ENCODE measurements around the gene MAP3K6.

The MAP3K6 gene

DNA sequence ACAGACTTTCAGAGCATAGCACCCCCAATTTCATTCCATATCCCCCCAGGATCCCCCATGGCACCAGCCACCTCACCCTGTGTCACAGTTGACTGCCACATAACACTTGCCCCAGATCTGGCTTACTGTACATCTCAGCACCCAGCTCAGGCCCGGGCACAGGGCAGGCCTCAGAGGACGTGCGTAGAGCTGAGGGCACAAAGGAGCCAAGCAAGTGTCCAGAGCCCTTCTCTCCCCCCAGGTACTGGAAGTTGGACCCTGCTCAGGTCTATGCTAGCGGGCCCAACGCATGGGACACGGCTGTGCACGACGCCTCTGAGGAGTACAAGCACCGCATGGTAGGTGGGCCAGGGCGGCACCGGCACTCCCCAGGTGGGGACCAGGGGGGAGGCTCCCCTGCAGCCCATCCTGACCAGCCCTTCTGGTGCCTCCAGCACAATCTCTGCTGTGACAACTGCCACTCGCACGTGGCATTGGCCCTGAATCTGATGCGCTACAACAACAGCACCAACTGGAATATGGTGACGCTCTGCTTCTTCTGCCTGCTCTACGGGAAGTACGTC lies 33.0 kb downstream of the MAP3K6 start:
- no peak for DNase-seq

DNA sequence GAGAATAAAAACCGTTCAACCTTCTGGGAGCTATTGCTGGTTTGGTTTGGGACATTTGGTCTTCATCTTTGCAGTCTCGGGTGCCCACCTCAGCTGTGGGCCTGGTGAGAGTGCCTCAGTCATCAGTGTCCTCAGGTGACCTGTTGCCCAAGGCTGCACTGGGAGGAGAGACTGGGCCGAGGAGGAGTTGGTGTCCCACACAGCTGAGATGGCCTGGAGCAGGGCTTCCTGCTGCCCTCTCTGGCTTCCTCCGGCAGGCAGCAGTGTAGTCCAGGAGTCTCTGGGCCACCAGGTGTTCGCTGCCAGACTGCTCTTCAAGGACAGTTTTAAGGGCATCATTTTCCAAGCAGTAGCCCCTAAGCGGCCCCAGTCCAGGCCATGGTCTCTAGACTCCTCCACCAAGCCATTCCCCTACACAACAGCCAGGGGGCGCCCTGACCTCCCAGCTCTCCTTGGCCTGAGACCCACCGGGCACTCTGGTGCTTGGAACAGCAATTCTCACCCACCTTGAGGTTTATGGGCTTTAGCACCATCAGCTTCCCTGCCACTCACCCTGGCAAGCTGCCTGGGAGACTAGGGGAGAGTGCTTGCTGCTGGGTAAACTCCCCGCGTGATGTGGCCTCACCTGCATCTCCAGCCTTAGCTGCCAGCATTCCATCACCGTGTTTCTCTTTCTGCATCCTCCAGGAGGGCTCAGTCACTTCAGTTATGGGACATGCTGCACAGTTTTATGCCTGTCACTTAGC lies 34.1 kb downstream of the MAP3K6 start:
- no peak for DNase-seq

DNA sequence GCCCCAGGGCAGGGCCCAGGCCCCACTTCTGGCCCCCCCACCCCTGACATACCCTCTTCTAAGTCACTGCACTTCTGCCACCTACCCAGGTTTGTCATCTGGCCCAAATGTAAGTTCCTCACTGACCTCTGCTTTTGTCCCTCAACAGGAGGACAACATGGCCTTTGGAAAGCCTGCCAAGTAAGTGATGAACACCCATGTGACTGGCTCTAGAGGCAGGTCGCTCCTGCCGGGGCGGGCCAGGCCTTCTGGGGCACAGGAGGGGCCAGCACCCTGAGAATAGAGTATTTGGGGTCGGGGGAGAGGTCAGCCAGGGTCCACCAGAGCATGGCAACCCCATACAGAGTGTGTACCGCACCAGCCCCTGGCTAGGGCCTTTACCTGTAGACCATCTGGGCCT lies 34.8 kb downstream of the MAP3K6 start:
- no peak for DNase-seq

GRCh38 chr1:27331426-27331825 lies 35.3 kb downstream of the MAP3K6 start:
- DNase-seq, result no peak

- no peak for DNase-seq
Measured at GRCh38 chr1:27330786-27331185, 36.0 kb downstream of the MAP3K6 start.

GRCh38 chr1:27327964-27328363 lies 38.8 kb downstream of the MAP3K6 start:
- no peak for DNase-seq

DNA sequence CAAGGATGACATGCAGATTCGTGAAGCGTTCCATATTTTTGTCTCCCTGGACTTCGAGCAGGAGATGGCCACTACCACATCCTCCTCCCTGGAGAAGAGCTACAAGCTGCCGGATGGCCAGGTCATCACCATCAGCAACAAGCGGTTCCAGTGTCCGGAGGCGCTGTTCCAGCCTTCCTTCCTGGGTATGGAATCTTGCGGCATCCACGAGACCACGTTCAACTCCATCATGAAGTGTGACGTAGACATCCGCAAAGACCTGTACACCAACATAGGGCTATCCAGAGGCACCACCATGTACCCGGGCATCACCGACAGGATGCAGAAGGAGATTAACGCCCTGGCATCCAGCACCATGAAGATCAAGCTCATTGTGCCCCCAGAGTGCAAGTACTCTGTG lies 41.5 kb downstream of the MAP3K6 start:
- DNase-seq, result no peak

DNA sequence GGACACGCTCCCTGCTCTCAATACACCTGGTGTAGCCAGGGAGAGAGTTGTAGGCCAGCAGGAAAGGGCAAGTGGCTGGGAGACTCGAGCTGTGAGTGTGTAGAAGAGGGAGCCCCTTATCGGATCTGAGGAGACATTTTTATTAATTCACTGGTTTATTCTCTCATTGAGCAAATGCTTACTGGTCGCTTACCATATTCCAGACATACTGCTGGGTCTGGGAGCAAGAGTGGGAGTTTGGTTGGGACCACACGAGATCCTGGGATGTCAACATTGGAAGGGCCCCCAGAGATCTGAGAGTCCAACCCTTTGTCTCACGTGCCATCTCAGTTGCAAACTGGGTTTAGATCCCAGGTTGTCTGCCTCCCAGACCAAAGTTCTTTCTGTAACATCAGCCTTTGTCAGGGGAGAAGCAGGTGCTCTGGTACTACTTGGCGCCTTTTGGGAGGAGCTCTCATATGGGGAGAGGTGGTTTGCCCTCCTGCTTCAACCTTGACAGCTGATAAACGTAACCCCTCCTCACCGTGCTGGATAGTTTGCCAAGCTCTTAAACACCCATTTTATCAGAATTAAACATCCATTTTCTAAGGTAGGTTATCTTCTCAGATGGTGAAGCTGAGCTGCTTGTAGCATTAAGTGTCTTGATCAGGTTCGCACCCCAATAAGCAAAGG lies 44.1 kb downstream of the MAP3K6 start:
- no peak for DNase-seq

- peak; percentile 98 for DNase-seq
Measured at GRCh38 chr1:27321813-27322568, 44.8 kb downstream of the MAP3K6 start, which contains the start of gene TMEM222. TSS of gene TMEM222 (plus strand) at chr1:27322163. CDS start at chr1:27322198, 35 bp downstream.

GRCh38 chr1:27318596-27318995 lies 48.2 kb downstream of the MAP3K6 start:
- DNase-seq, result peak; percentile 86

DNA sequence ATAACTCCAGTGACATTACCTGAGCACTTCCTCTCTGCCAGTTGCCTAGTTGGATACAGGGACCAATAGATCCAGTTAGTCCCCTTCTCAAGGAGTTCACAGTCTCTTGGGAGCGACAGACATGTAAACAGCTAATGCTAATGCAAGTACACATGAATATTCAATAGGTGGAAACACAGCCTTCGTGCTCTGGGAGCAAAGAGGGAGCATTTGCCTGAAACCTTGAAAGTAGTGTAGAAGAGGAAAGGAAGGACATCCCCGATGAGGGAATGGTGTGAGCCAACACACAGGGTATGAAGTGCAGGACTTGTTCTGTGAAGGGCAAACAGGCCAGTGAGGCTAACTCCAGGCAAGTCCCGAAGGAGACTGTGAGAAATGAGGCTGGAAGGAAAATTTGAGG lies 48.6 kb downstream of the MAP3K6 start:
- no peak for DNase-seq

DNA sequence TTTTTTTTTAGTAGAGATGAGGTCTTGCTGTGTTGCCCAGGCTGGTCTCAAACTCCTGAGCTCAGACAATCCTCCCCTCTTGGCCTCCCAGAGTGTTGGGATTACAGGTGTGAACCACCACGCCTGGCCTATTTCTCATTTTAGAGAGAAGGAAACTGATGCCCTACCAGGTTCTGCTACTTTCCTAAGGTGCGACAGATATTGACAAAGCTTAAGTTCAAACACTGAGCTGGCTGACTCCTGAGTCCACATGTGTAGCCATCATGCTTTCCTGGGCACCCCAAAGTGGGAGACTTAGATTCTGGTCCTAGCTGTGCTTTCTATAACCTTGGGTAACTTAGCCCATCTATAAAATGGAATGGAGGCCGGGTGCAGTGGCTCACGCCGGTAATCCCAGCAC lies 49.9 kb downstream of the MAP3K6 start:
- no peak for DNase-seq

GRCh38 chr1:27314737-27315136 lies 52.0 kb downstream of the MAP3K6 start:
- DNase-seq, result no peak

DNA sequence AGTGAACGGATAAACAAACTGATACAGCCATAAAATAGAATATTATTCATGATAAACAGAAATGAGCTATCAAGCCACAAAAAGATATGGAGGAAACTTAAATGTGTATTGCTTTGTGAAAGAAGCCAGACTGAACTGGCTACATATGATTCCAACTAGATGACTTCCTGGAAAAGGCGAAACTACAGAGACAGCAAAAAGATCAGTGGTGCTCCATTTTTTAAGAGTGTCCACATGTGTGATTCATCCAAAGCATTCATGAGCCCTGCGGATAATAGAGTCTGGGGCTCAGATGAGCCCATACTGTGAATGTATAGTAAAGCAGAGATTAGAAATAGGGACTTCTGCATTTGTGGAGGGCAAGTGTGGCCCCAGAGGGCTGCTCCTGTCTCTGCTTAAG lies 52.6 kb downstream of the MAP3K6 start:
- DNase-seq, result no peak

GRCh38 chr1:27307874-27308598 lies 58.7 kb downstream of the MAP3K6 start:
- no peak for DNase-seq

DNA sequence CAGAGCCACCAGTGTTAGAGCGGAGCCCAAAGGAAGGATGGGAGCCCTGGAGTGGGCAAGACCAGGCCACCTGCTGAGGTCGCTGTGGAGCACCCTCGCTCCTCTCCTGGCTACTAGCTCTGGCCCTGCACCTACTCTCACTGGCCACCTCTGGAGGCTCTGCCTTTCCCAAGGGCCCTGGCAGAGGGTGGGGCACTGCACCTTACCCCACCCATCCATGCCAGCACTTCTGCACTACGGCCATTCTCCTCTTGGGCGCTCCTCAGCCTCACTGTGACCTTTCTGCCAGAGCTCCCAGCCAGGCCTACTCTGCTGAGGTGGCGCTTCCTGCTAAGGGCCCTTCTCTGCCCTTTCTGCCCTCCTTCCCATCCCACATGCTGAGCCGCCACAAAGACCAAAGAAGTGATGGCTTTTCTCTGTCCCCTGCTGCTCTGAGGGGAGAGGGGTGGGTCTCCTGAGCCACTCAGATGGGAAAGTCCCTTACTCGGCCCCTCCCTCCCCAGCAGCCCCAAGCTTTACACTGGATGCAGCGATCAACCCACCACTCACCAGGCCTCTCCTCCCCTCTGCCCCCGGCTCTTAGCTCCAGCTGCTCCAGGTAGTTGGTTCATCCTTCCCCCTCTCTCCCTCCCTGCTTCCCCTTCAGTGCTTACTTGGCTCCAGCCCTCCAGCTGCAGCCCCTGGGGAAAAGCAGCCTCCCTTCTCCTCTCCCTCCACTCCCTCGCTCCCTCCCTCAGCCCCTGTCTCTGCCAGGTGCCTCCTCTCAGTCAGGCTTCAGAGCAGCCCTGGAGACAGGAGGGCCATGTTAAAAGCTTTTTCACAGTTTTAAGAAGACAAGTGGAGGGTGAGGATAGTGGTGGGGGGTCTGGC lies 59.6 kb downstream of the MAP3K6 start:
- no peak for DNase-seq

- no peak for DNase-seq
Measured at GRCh38 chr1:27306071-27306470, 60.7 kb downstream of the MAP3K6 start.
